Muscle layer of duodenum (tissue), 2 donors: Measurements from ENCODE around the gene TBKBP1.
A peak's percentile ranks its signal among the peaks of the same experiment; 100 is the strongest.

Source experiments
- H3K27ac ChIP-seq: one replicate; pipeline ENCODE4 v1.7.0; 2013; ENCODE audit warnings: mild to moderate bottlenecking, low read length
- H3K27me3 ChIP-seq: one replicate; pipeline ENCODE4 v1.7.0; 2013; ENCODE audit warnings: low read depth, mild to moderate bottlenecking, control low read depth, low read length
- H3K36me3 ChIP-seq, 2 donors: one replicate each; pipeline ENCODE4 v1.7.0; 2013; ENCODE audit warnings: low read length in 2 of 2, control low read depth in 1 of 2, mild to moderate bottlenecking in 1 of 2; ENCODE audit not compliant: insufficient read depth in 2 of 2, control insufficient read depth in 1 of 2
- H3K4me1 ChIP-seq, 2 donors: one replicate each; pipeline ENCODE4 v1.7.0; 2013; ENCODE audit warnings: low read length in 2 of 2, mild to moderate bottlenecking in 2 of 2, control low read depth in 1 of 2, moderate library complexity in 1 of 2; ENCODE audit not compliant: insufficient read depth in 2 of 2, control insufficient read depth in 1 of 2
- H3K4me3 ChIP-seq, 2 donors: one replicate each; pipeline ENCODE4 v1.7.0; 2013; ENCODE audit warnings: low read length in 2 of 2, low read depth in 1 of 2, mild to moderate bottlenecking in 1 of 2
- H3K9me3 ChIP-seq, 2 donors: one replicate each; pipeline ENCODE4 v1.7.0; 2013; ENCODE audit warnings: low read length in 2 of 2, control low read depth in 1 of 2, mild to moderate bottlenecking in 1 of 2; ENCODE audit not compliant: control insufficient read depth in 1 of 2
- donor health status: healthy.

The TBKBP1 gene

GRCh38 chr17:47701608-47702007, 7.6 kb downstream of the TBKBP1 start:
- Histone ChIP-seq H3K36me3 (peaks cover 5 to 15% of the 10 kb centered on the region in 2 donors), H3K9me3 (no peaks in the 10 kb centered on the region), H3K4me3 (no peak overlapping the region), H3K4me1 (peaks cover 0 to 9% of the 10 kb centered on the region in 2 donors), H3K27ac (no peak overlapping the region), H3K27me3 (no peaks in the 10 kb centered on the region)

DNA sequence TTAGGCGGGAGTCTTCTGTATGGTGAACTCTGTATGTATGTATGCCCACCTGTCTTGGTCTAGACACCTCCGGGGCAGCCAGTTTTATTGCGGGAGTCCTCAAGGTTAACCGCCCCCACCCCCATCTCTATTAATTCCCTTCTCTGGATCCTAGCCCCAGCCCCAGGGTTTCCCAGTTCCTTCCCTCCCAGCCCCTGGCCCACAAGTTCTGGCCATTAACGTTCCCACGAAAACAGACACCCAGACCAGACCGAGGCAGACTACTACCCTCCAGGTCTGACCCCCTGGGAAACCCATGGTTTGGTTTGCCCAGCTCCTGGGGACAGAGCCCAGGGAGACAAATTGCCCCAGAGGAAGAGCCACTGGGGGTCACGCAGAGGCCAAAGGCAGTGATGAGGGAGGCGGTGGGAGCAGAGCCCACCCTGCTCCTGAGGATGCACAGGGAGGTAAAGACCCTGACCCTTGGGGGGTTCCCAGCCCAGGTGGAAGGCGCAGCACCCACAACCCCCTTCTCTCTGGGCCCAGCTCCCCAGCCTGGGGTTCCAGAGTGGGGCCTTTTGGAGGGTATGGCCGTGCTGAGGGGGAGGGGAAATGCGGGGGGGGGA, 8.5 kb downstream of the TBKBP1 start:
- H3K4me3 ChIP-seq, result no peak overlapping the region
- no peaks in the 10 kb centered on the region for H3K9me3 ChIP-seq
- peaks cover 0 to 13% of the 10 kb centered on the region in 2 donors for H3K4me1 ChIP-seq
- peaks cover 5 to 15% of the 10 kb centered on the region in 2 donors for H3K36me3 ChIP-seq
- no peak overlapping the region for H3K27ac ChIP-seq
- H3K27me3 ChIP-seq, result no peaks in the 10 kb centered on the region

- Histone ChIP-seq H3K27me3 (no peaks in the 10 kb centered on the region), H3K27ac (no peak overlapping the region), H3K4me3 (no peak overlapping the region), H3K4me1 (peaks cover 0 to 13% of the 10 kb centered on the region in 2 donors), H3K36me3 (peaks cover 5 to 15% of the 10 kb centered on the region in 2 donors), H3K9me3 (no peaks in the 10 kb centered on the region)
Observed at GRCh38 chr17:47703191-47703591, 9.2 kb downstream of the TBKBP1 start.

GRCh38 chr17:47703671-47704070, 9.7 kb downstream of the TBKBP1 start:
- peaks cover 0 to 13% of the 10 kb centered on the region in 2 donors for H3K4me1 ChIP-seq
- no peak overlapping the region for H3K4me3 ChIP-seq
- H3K27me3 ChIP-seq, result no peaks in the 10 kb centered on the region
- H3K36me3 ChIP-seq, result peaks cover 5 to 15% of the 10 kb centered on the region in 2 donors
- H3K9me3 ChIP-seq, result no peaks in the 10 kb centered on the region
- no peak overlapping the region for H3K27ac ChIP-seq

GRCh38 chr17:47704116-47704515, 10.2 kb downstream of the TBKBP1 start:
- Histone ChIP-seq H3K36me3 (peaks cover 5 to 15% of the 10 kb centered on the region in 2 donors), H3K27me3 (no peaks in the 10 kb centered on the region), H3K4me3 (no peak overlapping the region), H3K4me1 (peaks cover 0 to 13% of the 10 kb centered on the region in 2 donors), H3K9me3 (no peaks in the 10 kb centered on the region), H3K27ac (no peak overlapping the region)

- Histone ChIP-seq H3K4me1 (peaks cover 0 to 13% of the 10 kb centered on the region in 2 donors), H3K9me3 (no peaks in the 10 kb centered on the region), H3K27ac (no peak overlapping the region), H3K27me3 (no peaks in the 10 kb centered on the region), H3K36me3 (peaks cover 5 to 15% of the 10 kb centered on the region in 2 donors), H3K4me3 (no peak overlapping the region)
Observed at GRCh38 chr17:47704736-47705135, 10.8 kb downstream of the TBKBP1 start.

DNA sequence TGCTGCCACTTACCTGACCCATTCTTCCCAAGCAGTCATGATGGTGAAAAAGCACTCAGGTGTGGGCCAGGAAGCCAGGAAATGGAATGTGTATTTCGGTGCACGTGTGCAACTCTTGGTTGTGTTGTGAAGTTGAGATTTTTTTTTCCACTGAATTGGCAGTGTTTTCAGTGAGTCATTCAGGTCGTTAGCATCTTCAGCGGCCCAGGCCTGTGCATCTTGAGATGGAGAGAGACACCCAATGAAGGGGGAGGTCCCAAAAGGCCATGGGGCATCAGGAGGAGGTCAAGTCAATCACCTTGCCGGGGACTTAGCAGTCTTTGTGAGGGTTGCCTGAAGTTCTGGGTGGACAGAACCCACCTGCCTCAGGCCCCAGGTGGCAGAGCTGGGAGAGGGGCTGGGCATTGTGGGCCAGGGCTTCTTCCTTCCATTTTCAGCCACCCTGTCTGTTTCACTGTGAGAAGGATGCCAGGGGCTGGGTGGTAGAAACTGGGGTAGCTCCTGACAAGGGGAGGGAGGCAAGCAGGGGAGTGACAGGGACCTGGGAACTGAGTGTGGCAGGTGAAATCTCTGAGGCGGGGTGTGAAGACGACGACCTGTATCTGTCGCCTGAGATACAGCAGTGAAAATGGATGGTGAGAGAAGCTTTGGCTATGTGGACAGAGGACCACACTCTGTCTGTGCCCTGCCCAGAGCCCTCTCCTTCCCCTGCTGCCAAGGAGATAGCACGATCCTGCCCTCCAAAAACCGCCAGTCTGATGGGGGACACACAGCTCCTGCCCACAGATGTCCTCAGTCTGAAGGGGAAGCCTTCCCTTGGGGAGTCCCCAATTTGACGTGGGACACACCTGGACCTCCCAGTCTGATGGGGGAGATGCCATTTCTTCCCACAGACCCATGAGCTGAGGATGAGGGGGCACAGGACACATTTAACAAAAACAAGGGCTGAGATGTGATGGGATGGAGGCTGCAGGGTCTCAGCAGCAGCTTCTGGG, 11.9 kb downstream of the TBKBP1 start:
- H3K36me3 ChIP-seq, result peaks cover 0 to 9% of the 10 kb centered on the region in 2 donors
- no peaks in the 10 kb centered on the region for H3K27me3 ChIP-seq
- peaks cover 0 to 13% of the 10 kb centered on the region in 2 donors for H3K4me1 ChIP-seq
- no peak overlapping the region for H3K4me3 ChIP-seq
- H3K27ac ChIP-seq, result no peak overlapping the region
- H3K9me3 ChIP-seq, result no peaks in the 10 kb centered on the region

DNA sequence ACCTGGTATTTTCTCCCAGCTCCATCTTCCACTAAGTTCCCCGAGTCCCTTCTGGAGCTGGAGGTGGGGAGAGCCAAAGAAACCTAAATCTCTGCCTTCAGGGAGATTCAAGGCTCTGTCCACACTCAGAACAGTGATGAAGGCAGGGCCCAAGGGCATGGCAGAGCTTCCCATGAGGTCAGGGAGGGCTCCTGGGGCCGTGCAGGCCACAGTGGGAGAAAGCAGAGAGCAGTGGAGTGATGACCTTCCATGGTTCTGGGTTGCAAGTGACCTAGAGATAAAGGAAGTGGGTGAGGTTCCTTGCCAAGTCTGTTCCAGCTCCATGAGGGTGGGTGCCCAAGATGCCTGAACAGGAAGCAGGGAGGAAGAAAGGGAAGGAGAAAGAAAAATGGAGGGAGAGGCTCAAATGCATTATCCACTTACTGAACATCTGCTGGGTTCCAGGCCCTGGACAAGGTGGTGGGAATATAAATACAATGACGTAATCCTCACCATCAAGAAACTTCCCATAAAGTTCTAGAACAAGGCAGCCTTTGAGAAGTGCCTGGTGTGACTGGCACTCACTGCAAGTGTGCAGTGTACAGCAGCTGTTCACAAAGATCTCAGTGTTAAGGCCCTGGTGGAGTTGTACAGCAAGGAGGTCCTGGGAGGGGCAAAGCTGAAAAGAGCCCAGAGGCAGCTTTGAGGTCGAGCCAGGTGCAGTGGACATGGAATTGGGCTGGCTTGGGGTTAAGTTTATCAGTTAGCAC, 13.3 kb downstream of the TBKBP1 start:
- Histone ChIP-seq H3K4me1 (peaks cover 0 to 13% of the 10 kb centered on the region in 2 donors), H3K4me3 (no peak overlapping the region), H3K36me3 (peaks cover 0 to 5% of the 10 kb centered on the region in 2 donors), H3K27me3 (no peaks in the 10 kb centered on the region), H3K9me3 (no peaks in the 10 kb centered on the region), H3K27ac (no peak overlapping the region)

GRCh38 chr17:47707884-47708283, 13.9 kb downstream of the TBKBP1 start:
- Histone ChIP-seq H3K9me3 (no peaks in the 10 kb centered on the region), H3K27ac (no peak overlapping the region), H3K4me1 (peaks cover 0 to 13% of the 10 kb centered on the region in 2 donors), H3K27me3 (no peaks in the 10 kb centered on the region), H3K36me3 (peaks cover 0 to 5% of the 10 kb centered on the region in 2 donors), H3K4me3 (peak overlapping the region; percentile 11 to 37)

- Histone ChIP-seq H3K36me3 (peaks cover 0 to 5% of the 10 kb centered on the region in 2 donors), H3K27me3 (peaks cover 1% of the 10 kb centered on the region), H3K4me1 (peaks cover 0 to 13% of the 10 kb centered on the region in 2 donors), H3K27ac (no peak overlapping the region), H3K4me3 (peak overlapping the region; percentile 11 to 37), H3K9me3 (no peaks in the 10 kb centered on the region)
Observed at GRCh38 chr17:47708312-47708863, 14.4 kb downstream of the TBKBP1 start.
